ENCODE data around the gene DACT2.

- TF ChIP-seq CTCF (IDR thresholded peaks at IDR 0.05 in 8 of 11, conservative IDR thresholded peaks at IDR 0.05 in 3 of 11) (no peak), POLR2AphosphoS5 (IDR thresholded peaks at IDR 0.05) (no peak)
These were observed 8.5 kb upstream of the DACT2 start for GRCh38 chr6:168328086-168328485.

Data from spleen (tissue), 7 donors.